Astrocyte (in vitro differentiated cells and primary cell): ENCODE results near the gene SLC26A2.

Source experiments
- CTCF ChIP-seq: IDR thresholded peaks from 2 replicates; pipeline ENCODE4 v1.5.1; 2011; ENCODE audit warnings: low read depth, mild to moderate bottlenecking, inconsistent platforms, low read length, moderate library complexity; ENCODE audit not compliant: insufficient read depth
- EZH2 ChIP-seq: IDR thresholded peaks from 2 replicates; pipeline ENCODE4 v1.6.1; 2012; ENCODE audit warnings: mild to moderate bottlenecking, low read length, inconsistent platforms; ENCODE audit not compliant: insufficient read depth

DNA sequence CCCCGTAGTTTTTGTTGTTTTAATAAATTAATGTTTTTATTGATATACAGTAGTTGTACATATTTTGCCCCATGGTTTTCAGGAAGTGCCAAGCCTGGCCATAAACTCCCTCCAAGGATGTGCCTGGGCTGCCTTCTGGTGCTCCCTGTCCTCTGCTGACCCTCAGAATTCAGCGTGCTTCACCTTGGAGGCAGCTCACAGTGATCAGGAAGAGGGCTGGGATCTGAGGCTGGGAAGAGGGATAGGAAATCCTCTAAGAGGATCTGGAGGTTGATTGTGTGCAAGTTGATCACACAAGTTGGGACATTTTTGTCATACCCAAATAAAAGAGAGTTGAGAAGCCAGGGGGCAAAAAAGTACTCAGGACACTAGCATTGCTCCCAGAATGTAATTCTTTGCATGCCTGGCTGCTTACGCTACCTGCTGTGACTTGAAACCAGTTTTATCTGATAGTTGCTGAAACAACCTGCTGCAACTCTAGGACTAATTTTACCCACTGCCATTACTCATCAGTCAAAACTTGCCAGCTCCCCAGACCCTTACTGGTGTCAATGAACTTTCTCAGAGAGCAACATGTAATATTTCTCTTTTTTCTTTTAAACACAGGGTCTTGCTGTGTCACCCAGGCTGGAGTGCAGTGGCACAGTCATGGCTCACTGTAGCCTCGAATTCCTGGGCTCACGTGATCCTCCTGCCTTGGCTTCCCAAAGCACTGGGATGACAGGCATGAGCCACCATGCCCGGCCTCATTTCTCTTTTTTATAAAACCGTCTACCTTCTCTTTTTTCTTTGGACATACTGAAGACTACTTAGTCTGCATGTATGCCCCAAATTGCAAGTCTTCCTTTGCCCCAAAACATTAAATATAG, 44.9 kb upstream of the SLC26A2 start:
- TF ChIP-seq CTCF (no peak), EZH2 (no peak)
